GM19099 (cell line): ENCODE measurements around the gene FKBP1C.
"Not testable (repeated sequence)": the region's sequence is repeated elsewhere in the genome, so short reads cannot be mapped to it uniquely, and the experiment has no call there.

ENCODE experiments used
- POLR2A ChIP-seq: IDR thresholded peaks from 3 replicates; pipeline ENCODE4 v1.6.1; 2011; ENCODE audit warnings: low read depth; ENCODE audit not compliant: insufficient read length; ENCODE audit errors: extremely low read depth

Gene FKBP1C

GRCh38 chr6:63211343-63211742, at the start of gene FKBP1C:
Gene FKBP1C (plus strand): TSS chr6:63211469.
- not testable (repeated sequence) for TF ChIP-seq POLR2A

- no peak for TF ChIP-seq POLR2A
Measured at GRCh38 chr6:63174173-63174572, 37.1 kb upstream of the FKBP1C start.

GRCh38 chr6:63176181-63176580, 35.1 kb upstream of the FKBP1C start:
- no peak for TF ChIP-seq POLR2A

GRCh38 chr6:63180367-63180766, 30.9 kb upstream of the FKBP1C start:
- no peak for TF ChIP-seq POLR2A

- no peak for TF ChIP-seq POLR2A
Measured at GRCh38 chr6:63186970-63187369, 24.3 kb upstream of the FKBP1C start.

GRCh38 chr6:63188828-63189227, 22.4 kb upstream of the FKBP1C start:
- TF ChIP-seq POLR2A, result no peak

- no peak for TF ChIP-seq POLR2A
Measured at GRCh38 chr6:63193324-63193723, 17.9 kb upstream of the FKBP1C start.

GRCh38 chr6:63197741-63198140, 13.5 kb upstream of the FKBP1C start:
- no peak for TF ChIP-seq POLR2A

GRCh38 chr6:63213325-63213724, 2.1 kb downstream of the FKBP1C start:
- no peak for TF ChIP-seq POLR2A

GRCh38 chr6:63214816-63215215, 3.5 kb downstream of the FKBP1C start:
- TF ChIP-seq POLR2A, result no peak

GRCh38 chr6:63224179-63224578, 12.9 kb downstream of the FKBP1C start:
- no peak for TF ChIP-seq POLR2A

- no peak for TF ChIP-seq POLR2A
Measured at GRCh38 chr6:63236398-63236817, 25.1 kb downstream of the FKBP1C start.

GRCh38 chr6:63245420-63245819, 34.2 kb downstream of the FKBP1C start:
- TF ChIP-seq POLR2A, result no peak

GRCh38 chr6:63245909-63246308, 34.6 kb downstream of the FKBP1C start:
- TF ChIP-seq POLR2A, result no peak

GRCh38 chr6:63246581-63246980, 35.3 kb downstream of the FKBP1C start:
- no peak for TF ChIP-seq POLR2A

- TF ChIP-seq POLR2A, result no peak
Measured at GRCh38 chr6:63249875-63250482, 38.7 kb downstream of the FKBP1C start.

- no peak for TF ChIP-seq POLR2A
Measured at GRCh38 chr6:63259153-63259552, 47.9 kb downstream of the FKBP1C start.
